Measurements from ENCODE around the gene NDUFS3. TPM values are rescaled to one million over a fixed set of nuclear protein-coding genes. Genes with fewer than 3 reads are reported as not detected.

Gene NDUFS3
- total and polyA plus RNA-seq, 10 of the 15 experiments (the other 5 are each of a cell fraction or from before 2014, with no cell fraction given), result 22.3 to 217 (median 125) TPM

DNA sequence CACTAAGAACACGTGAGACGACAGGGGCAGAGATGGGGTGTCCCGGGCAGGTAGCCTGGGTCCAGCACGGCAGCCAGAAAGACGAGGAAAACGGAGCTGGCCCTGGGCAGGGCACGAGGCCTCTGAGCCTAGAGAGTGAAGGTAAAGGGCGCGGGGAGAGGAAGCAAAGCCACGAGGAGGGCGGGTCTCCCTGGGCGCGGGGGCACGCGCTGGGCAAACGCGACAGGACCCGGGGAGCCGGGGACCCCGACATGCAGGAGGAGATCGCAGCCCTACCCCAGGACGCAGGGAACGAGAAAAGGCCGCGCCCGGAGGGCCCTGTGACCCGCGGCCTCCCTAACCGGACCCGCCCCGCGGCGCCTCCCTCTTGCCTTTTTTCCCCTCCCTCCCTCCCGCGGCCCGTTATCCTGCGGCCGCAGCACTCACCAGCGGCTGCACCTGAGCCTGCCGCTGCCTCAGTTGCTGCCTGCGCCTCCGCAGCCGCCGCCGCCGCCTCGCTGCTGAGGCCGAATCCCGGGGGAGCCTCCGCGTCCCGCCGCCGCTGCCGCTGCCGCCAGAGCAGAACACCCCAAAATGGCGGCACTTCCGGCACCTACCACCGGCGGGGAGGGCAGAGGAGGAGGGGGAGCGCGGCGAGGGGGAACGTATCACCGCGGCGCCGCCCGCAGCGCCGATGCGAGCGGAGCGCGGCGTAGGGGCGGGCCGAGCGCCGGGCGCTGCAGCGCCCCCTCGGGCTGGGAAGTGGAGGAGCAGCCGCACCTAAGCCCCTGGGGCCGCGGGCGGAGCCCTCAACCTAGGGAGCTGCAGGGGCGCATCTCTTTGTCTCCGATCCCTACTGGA, 26.1 kb upstream of the NDUFS3 start, which contains the start of gene CELF1 (continued):
- TF ChIP-seq TAF1 (IDR thresholded peaks at IDR 0.05; ENCODE audit: borderline replicate concordance, low read depth, low read length) (peak; percentile 46; the same call in 1 of the 2 replicates), SMARCA5 (IDR thresholded peaks at IDR 0.05) (peak; percentile 83), GATAD2B (conservative IDR thresholded peaks at IDR 0.05; ENCODE audit: low read depth) (peak; percentile 65; the same call in 1 of the 2 replicates), ZBED1 (IDR thresholded peaks at IDR 0.05; ENCODE audit: borderline replicate concordance) (no peak)

DNA sequence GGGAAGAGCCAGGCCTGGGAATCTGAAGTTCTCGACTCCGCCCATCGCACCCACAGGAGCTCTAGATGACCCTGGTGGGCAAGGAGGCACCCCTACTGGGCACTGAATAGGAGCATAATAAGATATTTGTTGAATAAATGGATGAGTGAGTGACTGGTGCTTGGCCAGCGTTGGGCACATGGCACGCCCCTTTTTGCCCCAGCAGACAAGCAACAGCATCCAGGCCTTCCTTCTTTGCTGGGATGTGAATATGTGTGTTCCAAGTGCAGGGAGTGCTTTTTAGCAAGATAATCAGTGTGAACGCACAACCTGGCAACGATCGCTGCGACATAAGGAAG, 25.5 kb upstream of the NDUFS3 start:
- Histone ChIP-seq H3K4me2 (ENCODE audit: control insufficient read depth, insufficient read depth) (peak overlapping the region; percentile 85), H3K4me3 (peak overlapping the region; percentile 56; the same call in 1 of the 2 replicates), H3K9ac (ENCODE audit: control insufficient read depth, insufficient read depth, low read length) (peak overlapping the region; percentile 62), H4K20me1 (ENCODE audit: control insufficient read depth, insufficient read depth) (no peaks in the 10 kb centered on the region), H3K27me3 (replicated peaks in 1 of 2; ENCODE audit: control insufficient read depth in 2 of 2, insufficient read depth in 2 of 2, low read length in 1 of 2) (no peaks in the 10 kb centered on the region), H3K36me3 (ENCODE audit: control insufficient read depth in 2 of 2, insufficient read depth in 2 of 2, low read length in 1 of 2) (no peaks in the 10 kb centered on the region), H2AFZ (ENCODE audit: control insufficient read depth, low read depth, low read length) (peak overlapping the region; percentile 90), H3K4me1 (ENCODE audit: control insufficient read depth, insufficient read depth, low read length) (peaks cover 10% of the 10 kb centered on the region; the same call in 1 of the 2 replicates), H3K27ac (ENCODE audit: control insufficient read depth, insufficient read depth) (no peak overlapping the region), H3K9me3 (replicated peaks; ENCODE audit: control insufficient read depth, insufficient read depth, low read length) (no peaks in the 10 kb centered on the region), H3K79me2 (ENCODE audit: control insufficient read depth, insufficient read depth, low read length) (peaks cover 48% of the 10 kb centered on the region)
- ChIA-PET POLR2A (interaction anchor here (0.7 to 3.9 kb wide), 3 partner anchors 11 to 40 kb away, joined by 4 to 12 read pairs (median 8); no protein-coding TSS in a partner anchor), CTCF (interaction anchor here (0.6 to 3.2 kb wide), 13 partner anchors 10 to 66 kb away, joined by 3 to 22 read pairs (median 4); no protein-coding TSS in a partner anchor), RAD21 (ENCODE audit: unreplicated experiment) (interaction anchor here (0.5 to 3.5 kb wide), 3 partner anchors 12 to 40 kb away, joined by 3 to 11 read pairs (median 8); partner anchors contain the start of gene PTPMT1), SMC1A (ENCODE audit: uncharacterized antibody, unreplicated experiment) (interaction anchor here (1.6 to 3.6 kb wide), 4 partner anchors 25 to 55 kb away, joined by 3 to 40 read pairs (median 12); partner anchors contain the start of genes KBTBD4 and NDUFS3)
- FAIRE-seq (no peak), DNase-seq (ENCODE audit: low read depth, low spot score) (no peak), ATAC-seq (peak; percentile 36)
- BruUV-seq (replicated peaks), result no TSS peak
- in situ Hi-C loops (cut with MboI), result no loop called here
- WGBS (ENCODE audit: insufficient coverage, insufficient replicate concordance, low lambda C conversion rate, missing lambda C conversion rate), result 14% methylated on average over 9 of the region's 9 CpGs
- intact Hi-C loops (cut with micrococcal nuclease; ENCODE audit: unreplicated experiment), result loop anchor here (5.0 kb wide), 1 partner anchor 36 kb away; no protein-coding TSS in a partner anchor
- TF ChIP-seq, protein P1, sequence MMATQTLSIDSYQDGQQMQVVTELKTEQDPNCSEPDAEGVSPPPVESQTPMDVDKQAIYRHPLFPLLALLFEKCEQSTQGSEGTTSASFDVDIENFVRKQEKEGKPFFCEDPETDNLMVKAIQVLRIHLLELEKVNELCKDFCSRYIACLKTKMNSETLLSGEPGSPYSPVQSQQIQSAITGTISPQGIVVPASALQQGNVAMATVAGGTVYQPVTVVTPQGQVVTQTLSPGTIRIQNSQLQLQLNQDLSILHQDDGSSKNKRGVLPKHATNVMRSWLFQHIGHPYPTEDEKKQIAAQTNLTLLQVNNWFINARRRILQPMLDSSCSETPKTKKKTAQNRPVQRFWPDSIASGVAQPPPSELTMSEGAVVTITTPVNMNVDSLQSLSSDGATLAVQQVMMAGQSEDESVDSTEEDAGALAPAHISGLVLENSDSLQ (IDR thresholded peaks at IDR 0.05), result peak; percentile 84
- TF ChIP-seq POLR2AphosphoS5 (IDR thresholded peaks at IDR 0.05; ENCODE audit: low read length) (no peak), MYB (IDR thresholded peaks at IDR 0.05; ENCODE audit: borderline replicate concordance, low read depth, low read length) (0 out of 2 replicates have a peak, but pooled peaks have one; percentile 1), SP1 (IDR thresholded peaks at IDR 0.05; ENCODE audit: low read depth, low read length) (no peak), JUND (IDR thresholded peaks at IDR 0.05; ENCODE audit: low read depth, low read length) (no peak), SREBF2 (IDR thresholded peaks at IDR 0.05; ENCODE audit: low read length) (no peak), RB1 (IDR thresholded peaks at IDR 0.05; ENCODE audit: borderline replicate concordance) (0 out of 2 replicates have a peak, but pooled peaks have one; percentile 10), RAD21 (IDR thresholded peaks at IDR 0.05; ENCODE audit: insufficient read depth, low read depth, low read length) (no peak), WRNIP1 (IDR thresholded peaks at IDR 0.05; ENCODE audit: borderline replicate concordance, low read depth, low read length) (no peak), YBX1 (IDR thresholded peaks at IDR 0.05) (no peak), JUNB (IDR thresholded peaks at IDR 0.05) (peak; percentile 42; the same call in 1 of the 2 replicates)
- TF ChIP-seq, protein P2, sequence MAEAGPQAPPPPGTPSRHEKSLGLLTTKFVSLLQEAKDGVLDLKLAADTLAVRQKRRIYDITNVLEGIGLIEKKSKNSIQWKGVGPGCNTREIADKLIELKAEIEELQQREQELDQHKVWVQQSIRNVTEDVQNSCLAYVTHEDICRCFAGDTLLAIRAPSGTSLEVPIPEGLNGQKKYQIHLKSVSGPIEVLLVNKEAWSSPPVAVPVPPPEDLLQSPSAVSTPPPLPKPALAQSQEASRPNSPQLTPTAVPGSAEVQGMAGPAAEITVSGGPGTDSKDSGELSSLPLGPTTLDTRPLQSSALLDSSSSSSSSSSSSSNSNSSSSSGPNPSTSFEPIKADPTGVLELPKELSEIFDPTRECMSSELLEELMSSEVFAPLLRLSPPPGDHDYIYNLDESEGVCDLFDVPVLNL (IDR thresholded peaks at IDR 0.05; ENCODE audit: low read depth, low read length), result no peak
- TF ChIP-seq, protein P3, sequence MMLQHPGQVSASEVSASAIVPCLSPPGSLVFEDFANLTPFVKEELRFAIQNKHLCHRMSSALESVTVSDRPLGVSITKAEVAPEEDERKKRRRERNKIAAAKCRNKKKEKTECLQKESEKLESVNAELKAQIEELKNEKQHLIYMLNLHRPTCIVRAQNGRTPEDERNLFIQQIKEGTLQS (IDR thresholded peaks at IDR 0.05; ENCODE audit: borderline replicate concordance, extremely low read depth, low read depth, low read length), result no peak
- TF ChIP-seq, protein P4, sequence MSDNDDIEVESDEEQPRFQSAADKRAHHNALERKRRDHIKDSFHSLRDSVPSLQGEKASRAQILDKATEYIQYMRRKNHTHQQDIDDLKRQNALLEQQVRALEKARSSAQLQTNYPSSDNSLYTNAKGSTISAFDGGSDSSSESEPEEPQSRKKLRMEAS (IDR thresholded peaks at IDR 0.05; ENCODE audit: low read depth, low read length), result no peak
